Measurements from ENCODE around the gene BAZ1A. TPM values are rescaled to one million over a fixed set of nuclear protein-coding genes. Genes with fewer than 3 reads are reported as not detected.

BAZ1A gene
- total RNA-seq, 4 donors from 2014 or later: 16.7 to 29.8 (median 28.4) TPM

GRCh38 chr14:34785223-34786006, 89.7 kb downstream of the BAZ1A start:
- intact Hi-C loops (cut with DNase I): no loop called here
- Histone ChIP-seq H3K36me3 (peaks cover 9 to 10% of the 10 kb centered on the region in 2 donors), H3K27me3 (no peaks in the 10 kb centered on the region), H3K4me3 (replicated peaks in 1 of 3) (no peak overlapping the region), H3K4me1 (no peaks in the 10 kb centered on the region), H3K27ac (no peak overlapping the region), H3K9me3 (no peaks in the 10 kb centered on the region)
- TF ChIP-seq CTCF (IDR thresholded peaks at IDR 0.05) (no peak), POLR2A (IDR thresholded peaks at IDR 0.05) (no peak)
- DNase-seq: no peak
- 85 to 90% methylated on average over 3 of the region's 3 CpGs for WGBS, 2 donors

- H3K4me1 ChIP-seq: no peaks in the 10 kb centered on the region
- no peak overlapping the region for H3K4me3 ChIP-seq (replicated peaks in 1 of 3)
- TF ChIP-seq POLR2A (IDR thresholded peaks at IDR 0.05) (no peak), CTCF (IDR thresholded peaks at IDR 0.05) (no peak)
- no peaks in the 10 kb centered on the region for H3K9me3 ChIP-seq
- H3K27ac ChIP-seq: no peak overlapping the region
- intact Hi-C loops (cut with DNase I): no loop called here
- no peaks in the 10 kb centered on the region for H3K27me3 ChIP-seq
- peaks cover 4 to 7% of the 10 kb centered on the region in 2 donors for H3K36me3 ChIP-seq
- 93 to 94% methylated on average over 2 of the region's 2 CpGs for WGBS, 2 donors
- DNase-seq: no peak
These were observed 93.1 kb downstream of the BAZ1A start for GRCh38 chr14:34782031-34782430.

GRCh38 chr14:34781242-34781641, 93.9 kb downstream of the BAZ1A start:
- peaks cover 5 to 7% of the 10 kb centered on the region in 2 donors for H3K36me3 ChIP-seq
- WGBS, 2 donors: 85 to 94% methylated on average over 1 of the region's 1 CpG
- DNase-seq: no peak
- no peaks in the 10 kb centered on the region for H3K27me3 ChIP-seq
- intact Hi-C loops (cut with DNase I): no loop called here
- no peak overlapping the region for H3K27ac ChIP-seq
- TF ChIP-seq CTCF (IDR thresholded peaks at IDR 0.05) (no peak), POLR2A (IDR thresholded peaks at IDR 0.05) (no peak)
- no peaks in the 10 kb centered on the region for H3K4me1 ChIP-seq
- H3K9me3 ChIP-seq: no peaks in the 10 kb centered on the region
- no peak overlapping the region for H3K4me3 ChIP-seq (replicated peaks in 1 of 3)

- peaks cover 7 to 10% of the 10 kb centered on the region in 2 donors for H3K36me3 ChIP-seq
- intact Hi-C loops (cut with DNase I): no loop called here
- no peak for DNase-seq
- no peak overlapping the region for H3K4me3 ChIP-seq (replicated peaks in 1 of 3)
- TF ChIP-seq POLR2A (IDR thresholded peaks at IDR 0.05) (no peak), CTCF (IDR thresholded peaks at IDR 0.05) (no peak)
- no peaks in the 10 kb centered on the region for H3K9me3 ChIP-seq
- no peaks in the 10 kb centered on the region for H3K27me3 ChIP-seq
- H3K4me1 ChIP-seq: no peaks in the 10 kb centered on the region
- H3K27ac ChIP-seq: no peak overlapping the region
These were observed 94.5 kb downstream of the BAZ1A start for GRCh38 chr14:34780646-34781045.

GRCh38 chr14:34778744-34779143, 96.4 kb downstream of the BAZ1A start:
- H3K9me3 ChIP-seq: no peaks in the 10 kb centered on the region
- no peak for DNase-seq
- no peak overlapping the region for H3K4me3 ChIP-seq (replicated peaks in 1 of 3)
- H3K27me3 ChIP-seq: no peaks in the 10 kb centered on the region
- intact Hi-C loops (cut with DNase I): no loop called here
- TF ChIP-seq CTCF (IDR thresholded peaks at IDR 0.05): no peak
- no peak for TF ChIP-seq POLR2A (IDR thresholded peaks at IDR 0.05)
- H3K36me3 ChIP-seq: peaks cover 6 to 10% of the 10 kb centered on the region in 2 donors
- WGBS, 2 donors: 97% methylated on average over 3 of the region's 3 CpGs
- no peaks in the 10 kb centered on the region for H3K4me1 ChIP-seq
- no peak overlapping the region for H3K27ac ChIP-seq
